Globus pallidus (tissue), 1 donor: ENCODE results near the gene FAM90A1.

ENCODE experiments used
- DNase-seq: peaks from one replicate; pipeline ENCODE4 v3.0.0-alpha.2; 2015; ENCODE audit warnings: low spot score

Gene FAM90A1

DNA sequence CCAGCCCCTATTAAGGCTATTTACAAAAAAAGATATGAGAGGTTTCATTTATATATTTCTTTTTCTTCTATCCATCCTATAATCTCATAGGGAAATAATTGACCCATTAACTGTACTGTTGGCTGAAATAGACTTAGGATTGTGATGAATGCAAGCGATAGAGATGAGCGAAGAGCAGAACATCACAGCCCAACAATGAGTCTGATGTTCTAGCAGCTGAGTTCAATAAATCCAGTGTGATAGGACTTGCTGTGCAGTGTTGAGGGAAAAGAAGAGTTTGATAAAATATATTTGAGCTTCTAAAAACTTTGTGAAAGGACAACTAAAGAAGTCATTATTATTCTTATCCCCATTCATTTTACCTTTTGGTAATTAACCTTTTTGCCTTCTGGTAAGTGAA is 54.5 kb downstream of the FAM90A1 start:
- DNase-seq, result peak; percentile 67
